Measurements from ENCODE around the gene MAP3K21.

GRCh38 chr1:233319272-233319671 is 8.3 kb upstream of the MAP3K21 start:
- TF ChIP-seq POLR2A (IDR thresholded peaks at IDR 0.05) = no peak
- no peak for TF ChIP-seq CTCF (IDR thresholded peaks at IDR 0.05)

Measured in testis (tissue), 2 donors.